ENCODE data around the gene CCDC167.
A peak's percentile ranks its signal among the peaks of the same experiment; 100 is the strongest.

CCDC167 gene

DNA sequence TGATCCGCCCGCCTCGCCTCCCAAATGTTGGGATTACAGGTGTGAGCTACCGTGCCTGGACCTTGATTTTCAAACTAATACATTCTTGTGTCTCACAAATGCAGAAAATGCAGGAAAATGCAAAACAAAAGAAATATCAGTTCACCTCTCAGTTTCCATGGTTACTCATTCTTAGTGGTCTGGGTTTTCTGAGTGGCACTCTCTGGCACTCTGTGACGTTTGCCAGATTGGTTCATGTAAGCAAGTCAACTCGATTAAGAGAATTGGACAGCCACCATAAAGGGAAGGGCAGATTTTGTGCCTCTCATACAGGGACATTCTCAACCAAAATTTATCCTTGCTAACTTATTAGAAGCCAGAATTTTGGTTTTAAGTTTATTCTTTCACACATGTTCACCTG, 58.0 kb downstream of the CCDC167 start:
- H3K27ac Mint-ChIP-seq = no peak overlapping the region
- H3K9me3 Mint-ChIP-seq = no peaks in the 10 kb centered on the region
- no peaks in the 10 kb centered on the region for H3K4me1 Mint-ChIP-seq
- no peak for DNase-seq
- peaks cover 34% of the 10 kb centered on the region for H3K36me3 Mint-ChIP-seq (ENCODE audit: low read depth)
- TF ChIP-seq, protein P1, sequence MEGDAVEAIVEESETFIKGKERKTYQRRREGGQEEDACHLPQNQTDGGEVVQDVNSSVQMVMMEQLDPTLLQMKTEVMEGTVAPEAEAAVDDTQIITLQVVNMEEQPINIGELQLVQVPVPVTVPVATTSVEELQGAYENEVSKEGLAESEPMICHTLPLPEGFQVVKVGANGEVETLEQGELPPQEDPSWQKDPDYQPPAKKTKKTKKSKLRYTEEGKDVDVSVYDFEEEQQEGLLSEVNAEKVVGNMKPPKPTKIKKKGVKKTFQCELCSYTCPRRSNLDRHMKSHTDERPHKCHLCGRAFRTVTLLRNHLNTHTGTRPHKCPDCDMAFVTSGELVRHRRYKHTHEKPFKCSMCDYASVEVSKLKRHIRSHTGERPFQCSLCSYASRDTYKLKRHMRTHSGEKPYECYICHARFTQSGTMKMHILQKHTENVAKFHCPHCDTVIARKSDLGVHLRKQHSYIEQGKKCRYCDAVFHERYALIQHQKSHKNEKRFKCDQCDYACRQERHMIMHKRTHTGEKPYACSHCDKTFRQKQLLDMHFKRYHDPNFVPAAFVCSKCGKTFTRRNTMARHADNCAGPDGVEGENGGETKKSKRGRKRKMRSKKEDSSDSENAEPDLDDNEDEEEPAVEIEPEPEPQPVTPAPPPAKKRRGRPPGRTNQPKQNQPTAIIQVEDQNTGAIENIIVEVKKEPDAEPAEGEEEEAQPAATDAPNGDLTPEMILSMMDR (IDR thresholded peaks at IDR 0.05) = no peak
- H3K27me3 Mint-ChIP-seq (ENCODE audit: low read depth, poor library complexity) = no peaks in the 10 kb centered on the region
- no peak overlapping the region for H3K4me3 Mint-ChIP-seq

DNA sequence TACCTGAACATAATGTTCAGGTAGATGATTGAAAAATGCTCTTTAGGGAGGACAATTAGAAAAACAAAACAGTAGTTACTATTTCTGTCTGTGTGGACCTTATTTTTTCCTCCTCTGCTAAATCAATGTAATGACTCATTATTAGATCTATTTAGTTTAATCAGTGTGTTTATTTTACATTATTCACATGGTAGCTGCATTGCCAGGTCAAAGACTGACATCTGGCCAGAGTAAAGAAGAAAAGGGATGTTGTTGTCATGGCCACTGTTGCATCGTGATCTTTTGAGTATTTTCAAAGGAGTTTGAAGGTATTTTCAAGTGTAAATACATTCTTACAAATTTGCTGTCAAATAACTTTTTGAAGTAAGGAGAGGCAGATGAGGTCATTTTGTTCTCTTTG, 60.8 kb downstream of the CCDC167 start:
- H3K4me1 Mint-ChIP-seq = peaks cover 19% of the 10 kb centered on the region
- no peaks in the 10 kb centered on the region for H3K27me3 Mint-ChIP-seq (ENCODE audit: low read depth, poor library complexity)
- DNase-seq = no peak
- H3K9me3 Mint-ChIP-seq = no peaks in the 10 kb centered on the region
- no peak overlapping the region for H3K4me3 Mint-ChIP-seq
- TF ChIP-seq, protein P1 (IDR thresholded peaks at IDR 0.05) = no peak
- peaks cover 15% of the 10 kb centered on the region for H3K36me3 Mint-ChIP-seq (ENCODE audit: low read depth)
- no peak overlapping the region for H3K27ac Mint-ChIP-seq

DNA sequence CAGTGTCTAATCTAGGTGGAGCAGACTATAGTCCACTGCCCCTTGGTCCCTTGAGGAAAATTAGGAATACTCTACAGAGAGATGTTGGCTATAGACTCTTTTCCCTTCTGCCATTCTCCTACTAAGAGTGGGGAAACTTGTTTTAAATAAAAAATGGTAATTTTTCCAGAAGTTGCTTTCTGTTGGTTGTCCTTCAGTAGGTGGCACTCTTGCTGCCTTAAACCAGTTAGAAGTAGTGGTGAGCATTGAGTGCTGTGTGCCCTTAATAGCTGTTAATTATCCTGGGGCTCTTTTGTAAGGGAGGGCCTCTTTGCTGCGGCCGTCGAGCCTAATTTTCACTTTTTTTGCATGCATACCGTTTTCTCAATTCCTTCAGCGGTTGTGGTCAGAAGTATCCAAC, 63.9 kb downstream of the CCDC167 start:
- Mint-ChIP-seq H3K9me3 (no peaks in the 10 kb centered on the region), H3K4me3 (peak overlapping the region; percentile 93), H3K4me1 (peaks cover 33% of the 10 kb centered on the region), H3K36me3 (ENCODE audit: low read depth) (peaks cover 13% of the 10 kb centered on the region), H3K27me3 (ENCODE audit: low read depth, poor library complexity) (no peaks in the 10 kb centered on the region), H3K27ac (no peak overlapping the region)
- DNase-seq = no peak
- TF ChIP-seq, protein P1 (IDR thresholded peaks at IDR 0.05) = no peak

DNA sequence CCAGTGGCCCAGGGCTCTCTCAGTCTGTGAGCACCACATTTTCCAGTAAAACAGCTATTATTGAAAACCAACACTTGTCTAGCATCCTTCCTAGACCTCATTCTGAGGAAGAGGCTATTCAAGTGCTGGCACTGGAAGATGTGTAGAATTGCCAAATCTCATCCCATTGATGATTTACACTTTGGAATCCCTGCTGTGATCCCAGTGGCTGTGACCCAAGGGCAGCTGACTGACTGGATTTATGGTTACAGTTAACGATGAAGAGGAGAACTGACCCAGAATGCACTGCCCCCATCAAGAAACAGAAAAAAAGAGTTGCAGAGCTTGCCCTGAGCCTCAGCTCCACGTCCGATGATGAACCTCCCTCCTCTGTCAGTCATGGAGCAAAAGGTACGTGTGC, 64.3 kb downstream of the CCDC167 start:
- Mint-ChIP-seq H3K9me3 (no peaks in the 10 kb centered on the region), H3K27me3 (ENCODE audit: low read depth, poor library complexity) (peaks cover 4% of the 10 kb centered on the region), H3K4me3 (peak overlapping the region; percentile 93), H3K27ac (peak overlapping the region; percentile 68), H3K4me1 (peaks cover 33% of the 10 kb centered on the region), H3K36me3 (ENCODE audit: low read depth) (peaks cover 13% of the 10 kb centered on the region)
- DNase-seq = peak; percentile 11
- TF ChIP-seq, protein P1 (IDR thresholded peaks at IDR 0.05) = no peak

DNA sequence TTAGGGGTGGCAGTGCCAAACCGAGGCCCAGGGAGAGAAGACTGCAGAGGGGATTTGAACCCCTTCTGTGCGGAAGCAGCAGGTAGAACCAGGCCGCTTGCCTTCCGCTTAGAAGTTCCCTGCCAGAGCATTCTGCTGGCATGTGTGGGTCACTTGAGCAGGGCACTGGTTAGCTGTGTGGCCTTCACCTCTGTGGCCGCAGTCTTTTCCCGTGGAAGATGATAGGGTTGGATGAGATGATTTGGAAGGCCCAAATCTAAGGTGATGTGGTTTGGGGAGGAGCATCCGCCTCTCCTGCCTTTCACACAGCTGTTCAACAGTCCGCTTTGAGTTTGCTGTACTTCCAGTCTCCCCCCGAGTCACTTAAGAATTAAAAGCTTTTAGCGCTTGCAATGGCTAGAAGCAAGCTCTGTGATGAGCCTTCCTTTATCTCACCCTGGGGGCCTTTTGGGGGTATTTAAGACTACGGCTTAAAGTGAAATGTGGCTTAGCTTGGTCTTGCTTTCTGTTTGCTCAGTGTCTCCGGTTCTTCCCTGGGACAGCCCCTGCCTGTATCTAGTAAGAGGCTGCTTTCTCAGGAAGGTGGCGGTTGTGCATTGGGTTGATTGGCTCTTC, 65.9 kb downstream of the CCDC167 start:
- Mint-ChIP-seq H3K27ac (peak overlapping the region; percentile 95), H3K27me3 (ENCODE audit: low read depth, poor library complexity) (peaks cover 8% of the 10 kb centered on the region), H3K4me1 (peaks cover 33% of the 10 kb centered on the region), H3K9me3 (no peaks in the 10 kb centered on the region), H3K36me3 (ENCODE audit: low read depth) (peaks cover 13% of the 10 kb centered on the region), H3K4me3 (peak overlapping the region; percentile 93)
- TF ChIP-seq, protein P1 (IDR thresholded peaks at IDR 0.05) = no peak
- DNase-seq = no peak

Data from nephron progenitor cell (in vitro differentiated cells).